WTC11 (cell line): ENCODE measurements around the gene MOSPD3. TPM values are rescaled to one million over a fixed set of nuclear protein-coding genes. Genes with fewer than 3 reads are reported as not detected.

Experiments
- ATAC-seq: fragments of 200-7000 bp; cut with Tn5 transposase; 2 replicates; pipeline ENCODE4 v1.10.0; 2021; ENCODE audit warnings: mild to moderate bottlenecking, moderate library complexity
- CTCF ChIA-PET: fragments of 300-600 bp; sonication (Branson Sonifier 250); formaldehyde crosslinking; loops from one replicate; lab custom pipeline; 2021; ENCODE audit warnings: antibody characterized with exemption; lab: Charles Lee
- POLR2A ChIA-PET: fragments of 350-600 bp; sonication (Branson Sonifier 250); formaldehyde crosslinking; loops from one replicate; lab custom pipeline; 2021; ENCODE audit warnings: antibody characterized with exemption; lab: Charles Lee
- DNase-seq: peaks from one replicate; pipeline ENCODE4 v3.0.0; 2021; ENCODE audit warnings: low spot score
- H3K27ac Mint-ChIP-seq: 2 replicates; pipeline ENCODE4 v1.8.0; 2021; ENCODE audit warnings: mixed read lengths
- H3K27me3 Mint-ChIP-seq: 2 replicates; pipeline ENCODE4 v1.8.0; 2021; ENCODE audit warnings: low read depth, mild to moderate bottlenecking, moderate library complexity, mixed read lengths
- H3K36me3 Mint-ChIP-seq: 2 replicates; pipeline ENCODE4 v1.8.0; 2021; ENCODE audit warnings: mixed read lengths
- H3K4me1 Mint-ChIP-seq: 2 replicates; pipeline ENCODE4 v1.8.0; 2022; ENCODE audit warnings: mixed read lengths
- H3K4me3 Mint-ChIP-seq: 2 replicates; pipeline ENCODE4 v1.8.0; 2021; ENCODE audit warnings: mild to moderate bottlenecking, moderate library complexity, mixed read lengths
- H3K9me3 Mint-ChIP-seq: 2 replicates; pipeline ENCODE4 v1.8.0; 2021; ENCODE audit warnings: mixed read lengths
- CBFB ChIP-seq: sonication (generic); formaldehyde crosslinking; IDR thresholded peaks from 2 replicates; pipeline ENCODE4 v1.8.1; 2022; ENCODE audit warnings: mild to moderate bottlenecking, low read depth, missing genetic modification reagents
- ETV6 ChIP-seq: sonication (generic); formaldehyde crosslinking; IDR thresholded peaks from 2 replicates; pipeline ENCODE4 v1.8.1; 2022; ENCODE audit warnings: mild to moderate bottlenecking, missing genetic modification reagents
- NFYB ChIP-seq: sonication (generic); formaldehyde crosslinking; conservative IDR thresholded peaks from 2 replicates; pipeline ENCODE4 v1.8.0; 2022; ENCODE audit warnings: low read depth, missing genetic modification reagents
- PRRX2 ChIP-seq: fragments of 250-450 bp; sonication (Bioruptor Pico); IDR thresholded peaks from 2 replicates; pipeline ENCODE4 v1.8.0; 2021; ENCODE audit warnings: mild to moderate bottlenecking
- RORB ChIP-seq: fragments of 250-450 bp; sonication (Bioruptor Pico); IDR thresholded peaks from 2 replicates; pipeline ENCODE4 v1.9.0; 2021; ENCODE audit warnings: mild to moderate bottlenecking
- ZNF121 ChIP-seq: sonication (generic); formaldehyde crosslinking; IDR thresholded peaks from 2 replicates; pipeline ENCODE4 v1.8.0; 2023; ENCODE audit warnings: missing genetic modification reagents
- ZNF219 ChIP-seq: sonication (generic); formaldehyde crosslinking; IDR thresholded peaks from 2 replicates; pipeline ENCODE4 v1.8.0; 2023; ENCODE audit warnings: missing genetic modification reagents, mild to moderate bottlenecking, borderline replicate concordance
- total RNA-seq: library from RNA; stranded (reverse); gene quantifications from 3 replicates; pipeline ENCODE4 v1.2.3, GENCODE V29; 2021
- TF ChIP-seq, protein P1 (sequence below): sonication (generic); formaldehyde crosslinking; conservative IDR thresholded peaks from 2 replicates; pipeline ENCODE4 v1.8.1; 2022; ENCODE audit warnings: mild to moderate bottlenecking, missing genetic modification reagents
- TF ChIP-seq, protein P2 (sequence below): sonication (generic); formaldehyde crosslinking; IDR thresholded peaks from 2 replicates; pipeline ENCODE4 v1.8.0; 2022; ENCODE audit warnings: mild to moderate bottlenecking, missing genetic modification reagents
- TF ChIP-seq, protein P3 (sequence below): sonication (generic); formaldehyde crosslinking; IDR thresholded peaks from 2 replicates; pipeline ENCODE4 v1.8.1; 2023; ENCODE audit warnings: mild to moderate bottlenecking, missing genetic modification reagents, borderline replicate concordance
- TF ChIP-seq, protein P4 (sequence below): sonication (generic); formaldehyde crosslinking; IDR thresholded peaks from 2 replicates; pipeline ENCODE4 v1.8.0; 2022; ENCODE audit warnings: missing genetic modification reagents
- TF ChIP-seq, protein P5 (sequence below): sonication (generic); formaldehyde crosslinking; IDR thresholded peaks from 2 replicates; pipeline ENCODE4 v1.8.1; 2022; ENCODE audit warnings: mild to moderate bottlenecking, missing genetic modification reagents, moderate library complexity, borderline replicate concordance
- TF ChIP-seq, protein P6 (sequence below): sonication (generic); formaldehyde crosslinking; IDR thresholded peaks from 2 replicates; pipeline ENCODE4 v1.8.0; 2022; ENCODE audit warnings: mild to moderate bottlenecking, missing genetic modification reagents
- TF ChIP-seq, protein P7 (sequence below): sonication (generic); formaldehyde crosslinking; IDR thresholded peaks from 2 replicates; pipeline ENCODE4 v1.8.0; 2023; ENCODE audit warnings: missing genetic modification reagents, mild to moderate bottlenecking, borderline replicate concordance
- TF ChIP-seq, protein P8 (sequence below): sonication (generic); formaldehyde crosslinking; IDR thresholded peaks from 2 replicates; pipeline ENCODE4 v1.8.1; 2022; ENCODE audit warnings: mild to moderate bottlenecking, moderate library complexity, missing genetic modification reagents
- TF ChIP-seq, protein P9 (sequence below): sonication (generic); formaldehyde crosslinking; IDR thresholded peaks from 2 replicates; pipeline ENCODE4 v1.8.0; 2022; ENCODE audit warnings: mild to moderate bottlenecking, missing genetic modification reagents

The MOSPD3 gene
- total RNA-seq, 1 experiment from 2014 or later: 21.9 TPM

DNA sequence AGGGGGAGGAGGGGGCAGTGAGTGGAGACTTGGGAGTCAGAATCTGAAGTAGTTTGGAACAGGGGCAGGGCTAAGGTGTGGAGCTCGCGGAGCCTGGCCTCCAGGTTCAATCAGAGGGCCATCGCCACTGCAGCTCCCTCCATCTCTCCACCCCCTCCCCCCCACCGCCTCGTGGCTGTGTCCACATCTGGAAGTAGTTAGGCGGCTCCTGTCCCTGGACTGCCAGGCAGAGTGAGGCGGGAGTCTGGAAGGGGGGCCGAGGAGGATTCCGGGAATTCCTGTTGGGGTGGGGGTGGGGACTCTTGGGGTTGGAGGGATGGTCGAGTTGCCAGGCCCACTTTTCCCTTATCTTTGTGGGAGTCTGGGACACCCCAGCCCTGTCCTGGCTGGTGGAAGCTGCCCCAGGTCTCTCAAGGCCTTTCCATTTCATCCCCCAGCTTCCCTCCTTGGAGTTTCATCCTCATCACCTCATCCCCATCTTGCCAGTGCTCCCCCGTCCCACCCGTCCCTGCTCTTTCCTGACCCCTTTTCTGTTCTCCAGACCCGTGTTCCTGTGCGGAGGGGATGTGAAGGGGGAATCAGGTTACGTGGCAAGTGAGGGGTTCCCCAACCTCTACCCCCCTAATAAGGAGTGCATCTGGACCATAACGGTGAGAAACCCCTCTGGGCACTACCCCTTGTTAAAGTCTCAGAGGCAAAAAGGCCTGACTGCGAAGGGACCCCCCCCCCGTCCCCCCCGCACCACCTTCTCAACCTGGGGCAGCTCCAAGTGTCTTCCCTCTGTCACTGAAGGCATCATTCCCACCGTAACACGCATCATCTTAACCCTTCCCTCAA lies 9.2 kb upstream of the MOSPD3 start:
- DNase-seq (peak; percentile 87), ATAC-seq (peak; percentile 5)
- peaks cover 43% of the 10 kb centered on the region for H3K4me1 Mint-ChIP-seq
- peaks cover 13% of the 10 kb centered on the region for H3K27me3 Mint-ChIP-seq
- H3K27ac Mint-ChIP-seq: peak overlapping the region; percentile 96
- peak overlapping the region; percentile 87 for H3K4me3 Mint-ChIP-seq
- no peaks in the 10 kb centered on the region for H3K9me3 Mint-ChIP-seq
- H3K36me3 Mint-ChIP-seq: peaks cover 15% of the 10 kb centered on the region
- ChIA-PET POLR2A (interaction anchor here (0.6 to 3.0 kb wide), 9 partner anchors 9 to 102 kb away, joined by 3 to 60 read pairs (median 5); partner anchors contain the start of genes FBXO24, LRCH4, MOSPD3 and POP7), CTCF (interaction anchor here (0.6 to 5.8 kb wide), 23 partner anchors 10 to 124 kb away, joined by 3 to 67 read pairs (median 6); partner anchors contain the start of genes FBXO24, LRCH4, MOSPD3 and POP7)
- TF ChIP-seq CBFB (CRISPR knock-in tag) (no peak), RORB (no peak), ZNF121 (CRISPR knock-in tag) (no peak), PRRX2 (no peak), ZNF219 (no peak), ETV6 (CRISPR knock-in tag) (0 out of 2 replicates have a peak, but pooled peaks have one; percentile 23), NFYB (CRISPR knock-in tag) (no peak)
- TF ChIP-seq, protein P1, sequence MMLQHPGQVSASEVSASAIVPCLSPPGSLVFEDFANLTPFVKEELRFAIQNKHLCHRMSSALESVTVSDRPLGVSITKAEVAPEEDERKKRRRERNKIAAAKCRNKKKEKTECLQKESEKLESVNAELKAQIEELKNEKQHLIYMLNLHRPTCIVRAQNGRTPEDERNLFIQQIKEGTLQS (CRISPR knock-in tag): no peak
- TF ChIP-seq, protein P2, sequence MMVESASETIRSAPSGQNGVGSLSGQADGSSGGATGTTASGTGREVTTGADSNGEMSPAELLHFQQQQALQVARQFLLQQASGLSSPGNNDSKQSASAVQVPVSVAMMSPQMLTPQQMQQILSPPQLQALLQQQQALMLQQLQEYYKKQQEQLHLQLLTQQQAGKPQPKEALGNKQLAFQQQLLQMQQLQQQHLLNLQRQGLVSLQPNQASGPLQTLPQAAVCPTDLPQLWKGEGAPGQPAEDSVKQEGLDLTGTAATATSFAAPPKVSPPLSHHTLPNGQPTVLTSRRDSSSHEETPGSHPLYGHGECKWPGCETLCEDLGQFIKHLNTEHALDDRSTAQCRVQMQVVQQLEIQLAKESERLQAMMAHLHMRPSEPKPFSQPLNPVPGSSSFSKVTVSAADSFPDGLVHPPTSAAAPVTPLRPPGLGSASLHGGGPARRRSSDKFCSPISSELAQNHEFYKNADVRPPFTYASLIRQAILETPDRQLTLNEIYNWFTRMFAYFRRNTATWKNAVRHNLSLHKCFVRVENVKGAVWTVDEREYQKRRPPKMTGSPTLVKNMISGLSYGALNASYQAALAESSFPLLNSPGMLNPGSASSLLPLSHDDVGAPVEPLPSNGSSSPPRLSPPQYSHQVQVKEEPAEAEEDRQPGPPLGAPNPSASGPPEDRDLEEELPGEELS (CRISPR knock-in tag): no peak
- TF ChIP-seq, protein P3, sequence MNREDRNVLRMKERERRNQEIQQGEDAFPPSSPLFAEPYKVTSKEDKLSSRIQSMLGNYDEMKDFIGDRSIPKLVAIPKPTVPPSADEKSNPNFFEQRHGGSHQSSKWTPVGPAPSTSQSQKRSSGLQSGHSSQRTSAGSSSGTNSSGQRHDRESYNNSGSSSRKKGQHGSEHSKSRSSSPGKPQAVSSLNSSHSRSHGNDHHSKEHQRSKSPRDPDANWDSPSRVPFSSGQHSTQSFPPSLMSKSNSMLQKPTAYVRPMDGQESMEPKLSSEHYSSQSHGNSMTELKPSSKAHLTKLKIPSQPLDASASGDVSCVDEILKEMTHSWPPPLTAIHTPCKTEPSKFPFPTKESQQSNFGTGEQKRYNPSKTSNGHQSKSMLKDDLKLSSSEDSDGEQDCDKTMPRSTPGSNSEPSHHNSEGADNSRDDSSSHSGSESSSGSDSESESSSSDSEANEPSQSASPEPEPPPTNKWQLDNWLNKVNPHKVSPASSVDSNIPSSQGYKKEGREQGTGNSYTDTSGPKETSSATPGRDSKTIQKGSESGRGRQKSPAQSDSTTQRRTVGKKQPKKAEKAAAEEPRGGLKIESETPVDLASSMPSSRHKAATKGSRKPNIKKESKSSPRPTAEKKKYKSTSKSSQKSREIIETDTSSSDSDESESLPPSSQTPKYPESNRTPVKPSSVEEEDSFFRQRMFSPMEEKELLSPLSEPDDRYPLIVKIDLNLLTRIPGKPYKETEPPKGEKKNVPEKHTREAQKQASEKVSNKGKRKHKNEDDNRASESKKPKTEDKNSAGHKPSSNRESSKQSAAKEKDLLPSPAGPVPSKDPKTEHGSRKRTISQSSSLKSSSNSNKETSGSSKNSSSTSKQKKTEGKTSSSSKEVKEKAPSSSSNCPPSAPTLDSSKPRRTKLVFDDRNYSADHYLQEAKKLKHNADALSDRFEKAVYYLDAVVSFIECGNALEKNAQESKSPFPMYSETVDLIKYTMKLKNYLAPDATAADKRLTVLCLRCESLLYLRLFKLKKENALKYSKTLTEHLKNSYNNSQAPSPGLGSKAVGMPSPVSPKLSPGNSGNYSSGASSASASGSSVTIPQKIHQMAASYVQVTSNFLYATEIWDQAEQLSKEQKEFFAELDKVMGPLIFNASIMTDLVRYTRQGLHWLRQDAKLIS (CRISPR knock-in tag): no peak
- TF ChIP-seq, protein P4, sequence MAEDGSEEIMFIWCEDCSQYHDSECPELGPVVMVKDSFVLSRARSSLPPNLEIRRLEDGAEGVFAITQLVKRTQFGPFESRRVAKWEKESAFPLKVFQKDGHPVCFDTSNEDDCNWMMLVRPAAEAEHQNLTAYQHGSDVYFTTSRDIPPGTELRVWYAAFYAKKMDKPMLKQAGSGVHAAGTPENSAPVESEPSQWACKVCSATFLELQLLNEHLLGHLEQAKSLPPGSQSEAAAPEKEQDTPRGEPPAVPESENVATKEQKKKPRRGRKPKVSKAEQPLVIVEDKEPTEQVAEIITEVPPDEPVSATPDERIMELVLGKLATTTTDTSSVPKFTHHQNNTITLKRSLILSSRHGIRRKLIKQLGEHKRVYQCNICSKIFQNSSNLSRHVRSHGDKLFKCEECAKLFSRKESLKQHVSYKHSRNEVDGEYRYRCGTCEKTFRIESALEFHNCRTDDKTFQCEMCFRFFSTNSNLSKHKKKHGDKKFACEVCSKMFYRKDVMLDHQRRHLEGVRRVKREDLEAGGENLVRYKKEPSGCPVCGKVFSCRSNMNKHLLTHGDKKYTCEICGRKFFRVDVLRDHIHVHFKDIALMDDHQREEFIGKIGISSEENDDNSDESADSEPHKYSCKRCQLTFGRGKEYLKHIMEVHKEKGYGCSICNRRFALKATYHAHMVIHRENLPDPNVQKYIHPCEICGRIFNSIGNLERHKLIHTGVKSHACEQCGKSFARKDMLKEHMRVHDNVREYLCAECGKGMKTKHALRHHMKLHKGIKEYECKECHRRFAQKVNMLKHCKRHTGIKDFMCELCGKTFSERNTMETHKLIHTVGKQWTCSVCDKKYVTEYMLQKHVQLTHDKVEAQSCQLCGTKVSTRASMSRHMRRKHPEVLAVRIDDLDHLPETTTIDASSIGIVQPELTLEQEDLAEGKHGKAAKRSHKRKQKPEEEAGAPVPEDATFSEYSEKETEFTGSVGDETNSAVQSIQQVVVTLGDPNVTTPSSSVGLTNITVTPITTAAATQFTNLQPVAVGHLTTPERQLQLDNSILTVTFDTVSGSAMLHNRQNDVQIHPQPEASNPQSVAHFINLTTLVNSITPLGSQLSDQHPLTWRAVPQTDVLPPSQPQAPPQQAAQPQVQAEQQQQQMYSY (CRISPR knock-in tag): peak; percentile 27; the same call in 1 of the 2 replicates
- TF ChIP-seq, protein P5, sequence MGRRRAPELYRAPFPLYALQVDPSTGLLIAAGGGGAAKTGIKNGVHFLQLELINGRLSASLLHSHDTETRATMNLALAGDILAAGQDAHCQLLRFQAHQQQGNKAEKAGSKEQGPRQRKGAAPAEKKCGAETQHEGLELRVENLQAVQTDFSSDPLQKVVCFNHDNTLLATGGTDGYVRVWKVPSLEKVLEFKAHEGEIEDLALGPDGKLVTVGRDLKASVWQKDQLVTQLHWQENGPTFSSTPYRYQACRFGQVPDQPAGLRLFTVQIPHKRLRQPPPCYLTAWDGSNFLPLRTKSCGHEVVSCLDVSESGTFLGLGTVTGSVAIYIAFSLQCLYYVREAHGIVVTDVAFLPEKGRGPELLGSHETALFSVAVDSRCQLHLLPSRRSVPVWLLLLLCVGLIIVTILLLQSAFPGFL (CRISPR knock-in tag): no peak
- TF ChIP-seq, protein P6, sequence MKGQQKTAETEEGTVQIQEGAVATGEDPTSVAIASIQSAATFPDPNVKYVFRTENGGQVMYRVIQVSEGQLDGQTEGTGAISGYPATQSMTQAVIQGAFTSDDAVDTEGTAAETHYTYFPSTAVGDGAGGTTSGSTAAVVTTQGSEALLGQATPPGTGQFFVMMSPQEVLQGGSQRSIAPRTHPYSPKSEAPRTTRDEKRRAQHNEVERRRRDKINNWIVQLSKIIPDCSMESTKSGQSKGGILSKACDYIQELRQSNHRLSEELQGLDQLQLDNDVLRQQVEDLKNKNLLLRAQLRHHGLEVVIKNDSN (CRISPR knock-in tag): no peak
- TF ChIP-seq, protein P7, sequence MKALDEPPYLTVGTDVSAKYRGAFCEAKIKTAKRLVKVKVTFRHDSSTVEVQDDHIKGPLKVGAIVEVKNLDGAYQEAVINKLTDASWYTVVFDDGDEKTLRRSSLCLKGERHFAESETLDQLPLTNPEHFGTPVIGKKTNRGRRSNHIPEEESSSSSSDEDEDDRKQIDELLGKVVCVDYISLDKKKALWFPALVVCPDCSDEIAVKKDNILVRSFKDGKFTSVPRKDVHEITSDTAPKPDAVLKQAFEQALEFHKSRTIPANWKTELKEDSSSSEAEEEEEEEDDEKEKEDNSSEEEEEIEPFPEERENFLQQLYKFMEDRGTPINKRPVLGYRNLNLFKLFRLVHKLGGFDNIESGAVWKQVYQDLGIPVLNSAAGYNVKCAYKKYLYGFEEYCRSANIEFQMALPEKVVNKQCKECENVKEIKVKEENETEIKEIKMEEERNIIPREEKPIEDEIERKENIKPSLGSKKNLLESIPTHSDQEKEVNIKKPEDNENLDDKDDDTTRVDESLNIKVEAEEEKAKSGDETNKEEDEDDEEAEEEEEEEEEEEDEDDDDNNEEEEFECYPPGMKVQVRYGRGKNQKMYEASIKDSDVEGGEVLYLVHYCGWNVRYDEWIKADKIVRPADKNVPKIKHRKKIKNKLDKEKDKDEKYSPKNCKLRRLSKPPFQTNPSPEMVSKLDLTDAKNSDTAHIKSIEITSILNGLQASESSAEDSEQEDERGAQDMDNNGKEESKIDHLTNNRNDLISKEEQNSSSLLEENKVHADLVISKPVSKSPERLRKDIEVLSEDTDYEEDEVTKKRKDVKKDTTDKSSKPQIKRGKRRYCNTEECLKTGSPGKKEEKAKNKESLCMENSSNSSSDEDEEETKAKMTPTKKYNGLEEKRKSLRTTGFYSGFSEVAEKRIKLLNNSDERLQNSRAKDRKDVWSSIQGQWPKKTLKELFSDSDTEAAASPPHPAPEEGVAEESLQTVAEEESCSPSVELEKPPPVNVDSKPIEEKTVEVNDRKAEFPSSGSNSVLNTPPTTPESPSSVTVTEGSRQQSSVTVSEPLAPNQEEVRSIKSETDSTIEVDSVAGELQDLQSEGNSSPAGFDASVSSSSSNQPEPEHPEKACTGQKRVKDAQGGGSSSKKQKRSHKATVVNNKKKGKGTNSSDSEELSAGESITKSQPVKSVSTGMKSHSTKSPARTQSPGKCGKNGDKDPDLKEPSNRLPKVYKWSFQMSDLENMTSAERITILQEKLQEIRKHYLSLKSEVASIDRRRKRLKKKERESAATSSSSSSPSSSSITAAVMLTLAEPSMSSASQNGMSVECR: no peak
- TF ChIP-seq, protein P8, sequence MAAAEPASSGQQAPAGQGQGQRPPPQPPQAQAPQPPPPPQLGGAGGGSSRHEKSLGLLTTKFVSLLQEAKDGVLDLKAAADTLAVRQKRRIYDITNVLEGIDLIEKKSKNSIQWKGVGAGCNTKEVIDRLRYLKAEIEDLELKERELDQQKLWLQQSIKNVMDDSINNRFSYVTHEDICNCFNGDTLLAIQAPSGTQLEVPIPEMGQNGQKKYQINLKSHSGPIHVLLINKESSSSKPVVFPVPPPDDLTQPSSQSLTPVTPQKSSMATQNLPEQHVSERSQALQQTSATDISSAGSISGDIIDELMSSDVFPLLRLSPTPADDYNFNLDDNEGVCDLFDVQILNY (CRISPR knock-in tag): no peak
- TF ChIP-seq, protein P9, sequence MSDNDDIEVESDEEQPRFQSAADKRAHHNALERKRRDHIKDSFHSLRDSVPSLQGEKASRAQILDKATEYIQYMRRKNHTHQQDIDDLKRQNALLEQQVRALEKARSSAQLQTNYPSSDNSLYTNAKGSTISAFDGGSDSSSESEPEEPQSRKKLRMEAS (CRISPR knock-in tag): peak; percentile 54; the same call in 1 of the 2 replicates
